GM12878 (cell line): ENCODE data around the gene CELSR2. TPM values are rescaled to one million over a fixed set of nuclear protein-coding genes. Genes with fewer than 3 reads are reported as not detected.
A peak's percentile ranks its signal among the peaks of the same experiment; 100 is the strongest.

Experiments used
- BHLHE40 ChIP-seq, 2 experiments: fragments of 450-650 bp in 1 of 2; IDR thresholded peaks; 2 replicates each; pipeline ENCODE4 v1.6.1; 2011 to 2017; ENCODE audit warnings: low read depth in 2 of 2, borderline replicate concordance in 1 of 2, improper control_type of control experiment in 1 of 2, low read length in 1 of 2, mild to moderate bottlenecking in 1 of 2
- BRCA1 ChIP-seq: IDR thresholded peaks from 2 replicates; pipeline ENCODE4 v1.6.1; 2011; ENCODE audit warnings: low read depth, low read length, improper control_type of control experiment
- CEBPZ ChIP-seq: fragments of 150-350 bp; IDR thresholded peaks from 2 replicates; pipeline ENCODE4 v1.6.1; 2016; ENCODE audit warnings: low read depth, low read length
- CTCF ChIP-seq, 3 experiments: IDR thresholded peaks in 2 of 3; conservative IDR thresholded peaks in 1 of 3; 2 replicates each; pipeline ENCODE4 v1.5.1; 2011; ENCODE audit warnings: low read depth in 3 of 3, low read length in 3 of 3, mild to moderate bottlenecking in 3 of 3, control low read depth in 2 of 3, moderate library complexity in 2 of 3, inconsistent platforms in 1 of 3, mixed read lengths in 1 of 3; ENCODE audit not compliant: control insufficient read depth in 2 of 3, insufficient read depth in 1 of 3; ENCODE audit errors: extremely low read depth in 1 of 3
- E4F1 ChIP-seq: fragments of 450-650 bp; IDR thresholded peaks from 2 replicates; pipeline ENCODE4 v1.6.1; 2018; ENCODE audit warnings: borderline replicate concordance, mild to moderate bottlenecking; ENCODE audit not compliant: partially characterized antibody
- JUND ChIP-seq: IDR thresholded peaks from 2 replicates; pipeline ENCODE4 v1.6.1; 2012; ENCODE audit warnings: low read depth, mild to moderate bottlenecking, low read length, improper control_type of control experiment, moderate library complexity
- POLR2AphosphoS2 ChIP-seq: IDR thresholded peaks from 2 replicates; pipeline ENCODE4 v1.6.1; 2011; ENCODE audit warnings: low read depth, mild to moderate bottlenecking, low read length, improper control_type of control experiment, moderate library complexity
- RAD21 ChIP-seq: IDR thresholded peaks from 2 replicates; pipeline ENCODE4 v1.6.1; 2011; ENCODE audit warnings: mild to moderate bottlenecking, low read depth, low read length, moderate library complexity; ENCODE audit not compliant: insufficient read depth
- SPI1 ChIP-seq: IDR thresholded peaks from 2 replicates; pipeline ENCODE4 v1.6.1; 2011; ENCODE audit warnings: low read depth, mild to moderate bottlenecking, low read length, moderate library complexity, borderline replicate concordance; ENCODE audit not compliant: insufficient read depth
- YY1 ChIP-seq: IDR thresholded peaks from 2 replicates; pipeline ENCODE4 v1.6.1; 2011; ENCODE audit warnings: low read depth, mild to moderate bottlenecking, low read length
- polyA plus RNA-seq, 11 experiments: library from polyadenylated mRNA; depleted of rRNA in 4 of 11; unstranded in 6 of 11; stranded (reverse) in 5 of 11; fragments of >200 nt; fragmentation: Nextera tagmentation in 4 of 11; fragmentation: Illumina TruSeq in 1 of 11; extraction: Ambion mirVana in 4 of 11; extraction: Trizol in 1 of 11; gene quantifications; 1 replicate in 1 of 11; 2 replicates in 10 of 11; pipeline versions ENCODE4 v1.2.1 to v1.2.3, GENCODE V29; 2011 to 2016; ENCODE audit warnings: inconsistent platforms in 2 of 11, missing spikeins in 2 of 11, low read depth in 1 of 11
- total RNA-seq, 4 experiments: library from RNA; depleted of rRNA in 3 of 4; stranded (reverse); fragments of >200 nt in 3 of 4; fragmentation: Illumina TruSeq in 1 of 4; extraction: Trizol in 1 of 4; gene quantifications; 2 replicates each; pipeline versions ENCODE4 v1.2.1 to v1.2.3, GENCODE V29; 2013 to 2021
- TF ChIP-seq, protein P1 (sequence below): fragments of 450-650 bp; IDR thresholded peaks from 2 replicates; pipeline ENCODE4 v1.6.1; 2016; ENCODE audit warnings: mild to moderate bottlenecking

Gene CELSR2
- total and polyA plus RNA-seq, 10 of the 15 experiments (the other 5 are each of a cell fraction or from before 2014, with no cell fraction given), result under 0.01 to 0.15 (median 0.04) TPM; not detected in 2

- TF ChIP-seq E4F1 (no peak), POLR2AphosphoS2 (no peak), YY1 (0 out of 2 replicates have a peak, but pooled peaks have one; percentile 31), CEBPZ (no peak), RAD21 (peak; percentile 59), JUND (no peak), SPI1 (no peak), BRCA1 (no peak), BHLHE40 (IDR thresholded peaks at IDR 0.05; ENCODE audit: borderline replicate concordance in 1 of 2, low read depth in 2 of 2, low read length in 1 of 2) (no peak), CTCF (IDR thresholded peaks at IDR 0.05 in 2 of 3, conservative IDR thresholded peaks at IDR 0.05 in 1 of 3; ENCODE audit: control insufficient read depth in 2 of 3, extremely low read depth in 1 of 3, insufficient read depth in 1 of 3, low read depth in 3 of 3, low read length in 3 of 3) (peak; percentile 60 to 69 (median 67))
- TF ChIP-seq, protein P1, sequence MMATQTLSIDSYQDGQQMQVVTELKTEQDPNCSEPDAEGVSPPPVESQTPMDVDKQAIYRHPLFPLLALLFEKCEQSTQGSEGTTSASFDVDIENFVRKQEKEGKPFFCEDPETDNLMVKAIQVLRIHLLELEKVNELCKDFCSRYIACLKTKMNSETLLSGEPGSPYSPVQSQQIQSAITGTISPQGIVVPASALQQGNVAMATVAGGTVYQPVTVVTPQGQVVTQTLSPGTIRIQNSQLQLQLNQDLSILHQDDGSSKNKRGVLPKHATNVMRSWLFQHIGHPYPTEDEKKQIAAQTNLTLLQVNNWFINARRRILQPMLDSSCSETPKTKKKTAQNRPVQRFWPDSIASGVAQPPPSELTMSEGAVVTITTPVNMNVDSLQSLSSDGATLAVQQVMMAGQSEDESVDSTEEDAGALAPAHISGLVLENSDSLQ, result no peak
Measured at GRCh38 chr1:109201123-109201703, 48.1 kb upstream of the CELSR2 start (continued).
